ENCODE measurements around the gene AKT1.

Gene AKT1

GRCh38 chr14:104768437-104769323 is 26.9 kb downstream of the AKT1 start:
- H3K4me3 ChIP-seq (ENCODE audit: low read length): no peak overlapping the region
- TF ChIP-seq CTCF (IDR thresholded peaks at IDR 0.05; ENCODE audit: insufficient read depth, low read depth, low read length, missing control alignments): peak; percentile 84
- peak; percentile 76 for DNase-seq (ENCODE audit: low read depth)

- no peak overlapping the region for H3K4me3 ChIP-seq (ENCODE audit: low read length)
- no peak for TF ChIP-seq CTCF (IDR thresholded peaks at IDR 0.05; ENCODE audit: insufficient read depth, low read depth, low read length, missing control alignments)
- no peak for DNase-seq (ENCODE audit: low read depth)
Observed at GRCh38 chr14:104767634-104767918, 28.0 kb downstream of the AKT1 start.

- no peak for DNase-seq (ENCODE audit: low read depth)
- TF ChIP-seq CTCF (IDR thresholded peaks at IDR 0.05; ENCODE audit: insufficient read depth, low read depth, low read length, missing control alignments): no peak
- no peak overlapping the region for H3K4me3 ChIP-seq (ENCODE audit: low read length)
Observed at GRCh38 chr14:104766863-104767633, 28.5 kb downstream of the AKT1 start.

- H3K4me3 ChIP-seq (ENCODE audit: low read length): no peak overlapping the region
- no peak for DNase-seq (ENCODE audit: low read depth)
- TF ChIP-seq CTCF (IDR thresholded peaks at IDR 0.05; ENCODE audit: insufficient read depth, low read depth, low read length, missing control alignments): no peak
Observed at GRCh38 chr14:104766256-104766862, 29.2 kb downstream of the AKT1 start.

- TF ChIP-seq CTCF (IDR thresholded peaks at IDR 0.05; ENCODE audit: insufficient read depth, low read depth, low read length, missing control alignments): no peak
- DNase-seq (ENCODE audit: low read depth): no peak
- no peak overlapping the region for H3K4me3 ChIP-seq (ENCODE audit: low read length)
Observed at GRCh38 chr14:104765517-104765916, 30.0 kb downstream of the AKT1 start.

- TF ChIP-seq CTCF (IDR thresholded peaks at IDR 0.05; ENCODE audit: insufficient read depth, low read depth, low read length, missing control alignments): no peak
- no peak for DNase-seq (ENCODE audit: low read depth)
- no peak overlapping the region for H3K4me3 ChIP-seq (ENCODE audit: low read length)
Observed at GRCh38 chr14:104758981-104759969, 36.3 kb downstream of the AKT1 start.
